Skeletal muscle satellite cell (primary cell): Measurements from ENCODE around the gene AVPR2.

Source experiments
- H3K27me3 ChIP-seq: 2 replicates; pipeline ENCODE4 v1.7.0; 2013; ENCODE audit warnings: low read length; ENCODE audit not compliant: control insufficient read depth, insufficient read depth
- H3K36me3 ChIP-seq: 2 replicates; pipeline ENCODE4 v1.7.0; 2013; ENCODE audit warnings: mild to moderate bottlenecking, control low read depth, low read length; ENCODE audit not compliant: insufficient read depth
- H3K4me1 ChIP-seq: 2 replicates; pipeline ENCODE4 v1.7.0; 2013; ENCODE audit warnings: low read length; ENCODE audit not compliant: control insufficient read depth, insufficient read depth
- H3K4me2 ChIP-seq: 2 replicates; pipeline ENCODE4 v1.7.0; 2013; ENCODE audit warnings: mild to moderate bottlenecking, low read length
- H3K4me3 ChIP-seq: 2 replicates; pipeline ENCODE4 v1.7.0; 2013; ENCODE audit warnings: low read length
- H3K9ac ChIP-seq: 2 replicates; pipeline ENCODE4 v1.7.0; 2013; ENCODE audit warnings: mild to moderate bottlenecking, low read depth, low read length, moderate library complexity
- H3K9me3 ChIP-seq: replicated peaks from 2 replicates; pipeline ENCODE4 v1.7.0; 2013; ENCODE audit warnings: mild to moderate bottlenecking, control low read depth, low read length

The AVPR2 gene

GRCh38 chrX:153930011-153930910 lies 25.8 kb downstream of the AVPR2 start:
- H3K27me3 ChIP-seq: no peaks in the 10 kb centered on the region
- H3K36me3 ChIP-seq: peaks cover 34% of the 10 kb centered on the region
- H3K9ac ChIP-seq: no peak overlapping the region
- H3K4me3 ChIP-seq: no peak overlapping the region
- no peaks in the 10 kb centered on the region for H3K9me3 ChIP-seq
- peaks cover 37% of the 10 kb centered on the region for H3K4me1 ChIP-seq
- no peak overlapping the region for H3K4me2 ChIP-seq

DNA sequence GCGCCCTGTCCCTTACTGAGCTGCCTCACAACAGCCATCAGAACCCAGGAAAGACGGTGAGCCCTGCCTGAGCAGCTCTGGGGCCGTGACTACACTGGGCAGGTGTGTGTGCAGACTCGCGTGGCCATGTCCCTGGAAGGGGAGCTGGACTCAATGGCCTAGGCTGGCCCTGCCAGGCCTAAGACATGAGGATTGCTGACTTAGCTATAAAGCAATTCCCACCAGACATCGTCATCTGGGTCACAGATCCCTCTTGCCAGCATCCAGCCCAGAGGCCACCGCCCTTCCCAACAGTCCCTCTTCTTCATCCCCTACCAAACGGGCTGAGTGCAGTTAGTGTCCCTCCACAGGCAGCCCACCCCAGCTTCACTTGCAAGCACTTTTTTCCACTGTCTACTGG lies 26.7 kb downstream of the AVPR2 start:
- Histone ChIP-seq H3K4me2 (no peak overlapping the region), H3K4me1 (peaks cover 40% of the 10 kb centered on the region), H3K27me3 (no peaks in the 10 kb centered on the region), H3K4me3 (no peak overlapping the region), H3K9me3 (no peaks in the 10 kb centered on the region), H3K36me3 (peaks cover 34% of the 10 kb centered on the region), H3K9ac (no peak overlapping the region)

- Histone ChIP-seq H3K36me3 (peaks cover 34% of the 10 kb centered on the region), H3K9me3 (no peaks in the 10 kb centered on the region), H3K4me2 (no peak overlapping the region), H3K4me1 (peaks cover 34% of the 10 kb centered on the region), H3K9ac (no peak overlapping the region), H3K4me3 (no peak overlapping the region), H3K27me3 (no peaks in the 10 kb centered on the region)
These were observed 27.3 kb downstream of the AVPR2 start for GRCh38 chrX:153931748-153932147.

DNA sequence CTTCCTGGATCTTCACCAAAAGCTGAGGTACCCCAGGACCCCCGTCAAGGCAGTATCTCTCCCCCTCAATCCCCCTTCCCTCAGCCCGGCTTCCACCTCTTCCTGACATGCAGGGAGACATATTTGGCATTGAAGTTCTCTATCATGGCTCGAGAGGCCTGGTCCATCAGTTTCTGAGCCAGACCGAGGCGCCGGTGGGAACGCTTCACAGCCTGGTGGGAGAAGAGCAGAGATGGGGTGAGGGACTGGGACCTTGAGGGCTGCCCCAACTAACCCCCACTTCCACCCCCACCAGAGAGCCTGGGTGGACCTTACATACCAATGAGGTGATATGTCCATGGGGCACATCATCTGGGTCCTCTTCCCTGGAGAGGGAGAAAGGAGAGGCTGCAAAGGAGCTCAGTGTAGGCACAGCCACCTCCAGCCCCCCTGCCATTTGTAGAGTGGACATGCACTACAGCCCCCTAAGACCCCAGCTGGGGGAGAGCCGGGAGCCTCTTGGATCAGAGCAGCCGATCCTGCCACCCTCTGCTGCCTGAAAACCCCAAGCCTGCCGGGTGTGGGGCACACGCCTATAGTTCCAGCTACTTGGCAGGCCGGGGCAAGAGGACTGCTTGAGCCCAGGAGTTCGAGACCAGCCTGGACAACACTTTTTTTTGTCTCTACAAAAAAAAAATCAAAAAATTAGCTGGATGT lies 27.9 kb downstream of the AVPR2 start:
- Histone ChIP-seq H3K27me3 (no peaks in the 10 kb centered on the region), H3K4me1 (peaks cover 28% of the 10 kb centered on the region), H3K9ac (no peak overlapping the region), H3K4me3 (no peak overlapping the region), H3K36me3 (peaks cover 34% of the 10 kb centered on the region), H3K4me2 (no peak overlapping the region), H3K9me3 (no peaks in the 10 kb centered on the region)

- Histone ChIP-seq H3K9me3 (no peaks in the 10 kb centered on the region), H3K4me3 (peak overlapping the region; percentile 81), H3K4me1 (peaks cover 21% of the 10 kb centered on the region), H3K27me3 (no peaks in the 10 kb centered on the region), H3K36me3 (peaks cover 34% of the 10 kb centered on the region), H3K4me2 (peak overlapping the region; percentile 95), H3K9ac (peak overlapping the region; percentile 86)
These were observed 29.3 kb downstream of the AVPR2 start for GRCh38 chrX:153933748-153934147.

GRCh38 chrX:153934148-153934761 lies 29.8 kb downstream of the AVPR2 start:
- H3K9ac ChIP-seq: peak overlapping the region; percentile 86
- peaks cover 31% of the 10 kb centered on the region for H3K36me3 ChIP-seq
- peak overlapping the region; percentile 81 for H3K4me3 ChIP-seq
- H3K27me3 ChIP-seq: no peaks in the 10 kb centered on the region
- peaks cover 15% of the 10 kb centered on the region for H3K4me1 ChIP-seq
- H3K4me2 ChIP-seq: peak overlapping the region; percentile 95
- H3K9me3 ChIP-seq: no peaks in the 10 kb centered on the region

DNA sequence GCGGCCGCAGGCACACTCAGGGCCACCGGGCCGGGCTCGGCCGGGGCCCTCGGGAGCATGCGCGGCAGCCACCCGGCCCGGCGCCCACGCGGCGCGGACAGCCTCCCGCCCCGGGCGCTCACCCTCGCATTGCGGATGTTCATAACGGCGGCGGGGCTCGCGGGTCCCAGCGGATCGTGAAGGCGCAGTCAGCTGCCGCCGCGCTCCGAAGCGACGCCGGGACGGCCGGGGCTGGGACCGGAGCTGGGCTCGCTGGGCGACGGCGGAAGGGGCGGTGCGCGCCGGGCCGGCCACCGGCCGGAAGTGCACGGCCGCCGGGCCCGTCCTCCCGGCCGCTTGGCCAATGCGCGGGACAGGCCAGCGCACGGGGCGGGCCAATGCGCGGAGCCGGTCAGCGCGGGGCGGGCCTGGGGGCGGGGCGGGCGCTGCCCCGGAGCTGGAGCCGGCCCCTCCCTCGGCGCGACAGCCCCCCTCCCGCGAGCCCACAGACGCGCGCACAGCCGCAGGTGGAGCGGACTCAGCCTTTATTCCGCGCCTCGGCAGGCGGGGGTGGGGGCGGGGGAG lies 30.4 kb downstream of the AVPR2 start, which contains the start of gene NAA10:
Gene NAA10, minus strand, starts transcription at position 276 of the 564 bp plus-strand sequence. Its CDS starts 133 bp downstream, at position 143.
- H3K4me2 ChIP-seq: peak within 1 kb of the TSS; percentile 95
- no peaks in the 10 kb centered on the region for H3K27me3 ChIP-seq
- peaks cover 26% of the 10 kb centered on the region for H3K36me3 ChIP-seq
- H3K4me1 ChIP-seq: peaks cover 14% of the 10 kb centered on the region
- H3K9me3 ChIP-seq: no peaks in the 10 kb centered on the region
- H3K4me3 ChIP-seq: peak within 1 kb of the TSS; percentile 81
- H3K9ac ChIP-seq: peak within 1 kb of the TSS; percentile 86

- H3K9ac ChIP-seq: no peak overlapping the region
- H3K4me3 ChIP-seq: peak overlapping the region; percentile 81
- no peaks in the 10 kb centered on the region for H3K9me3 ChIP-seq
- H3K36me3 ChIP-seq: peaks cover 20% of the 10 kb centered on the region
- H3K4me1 ChIP-seq: peaks cover 14% of the 10 kb centered on the region
- H3K27me3 ChIP-seq: no peaks in the 10 kb centered on the region
- H3K4me2 ChIP-seq: peak overlapping the region; percentile 79
These were observed 30.9 kb downstream of the AVPR2 start for GRCh38 chrX:153935326-153935851.

GRCh38 chrX:153937056-153937455 lies 32.6 kb downstream of the AVPR2 start:
- H3K36me3 ChIP-seq: peaks cover 6% of the 10 kb centered on the region
- no peak overlapping the region for H3K4me2 ChIP-seq
- H3K4me3 ChIP-seq: no peak overlapping the region
- H3K9me3 ChIP-seq: no peaks in the 10 kb centered on the region
- H3K9ac ChIP-seq: no peak overlapping the region
- H3K27me3 ChIP-seq: no peaks in the 10 kb centered on the region
- peaks cover 14% of the 10 kb centered on the region for H3K4me1 ChIP-seq

DNA sequence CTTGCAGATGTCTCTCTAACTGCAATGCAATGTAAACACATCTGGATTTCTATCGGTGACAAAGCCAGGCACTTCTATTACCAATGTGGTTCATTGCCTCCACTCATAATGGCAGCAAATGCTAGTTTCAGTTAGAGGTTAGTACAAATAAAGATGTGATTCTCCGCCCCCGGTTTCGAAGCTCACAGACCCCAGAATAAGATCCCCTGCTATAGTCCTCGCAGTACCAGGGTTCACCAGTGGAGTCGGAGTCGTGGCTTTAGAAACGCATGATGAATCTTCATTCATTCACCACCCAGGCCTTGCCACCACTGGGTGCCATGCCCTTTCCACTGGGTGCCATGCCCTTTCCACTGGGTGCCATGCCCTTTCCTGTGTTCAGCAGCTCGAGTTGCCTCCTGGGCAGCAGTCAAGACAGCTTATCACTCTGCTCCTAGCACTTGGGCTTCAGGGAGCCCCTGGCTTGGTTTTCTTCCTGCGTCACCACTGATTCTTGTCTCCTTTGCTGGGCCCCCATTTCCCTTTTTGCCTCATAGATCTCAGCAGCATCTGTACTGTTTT lies 33.8 kb downstream of the AVPR2 start:
- Histone ChIP-seq H3K27me3 (no peaks in the 10 kb centered on the region), H3K4me2 (no peak overlapping the region), H3K4me3 (no peak overlapping the region), H3K9ac (no peak overlapping the region), H3K36me3 (no peaks in the 10 kb centered on the region), H3K9me3 (no peaks in the 10 kb centered on the region), H3K4me1 (peaks cover 14% of the 10 kb centered on the region)

GRCh38 chrX:153939573-153939972 lies 35.1 kb downstream of the AVPR2 start:
- H3K4me3 ChIP-seq: no peak overlapping the region
- no peaks in the 10 kb centered on the region for H3K36me3 ChIP-seq
- H3K4me2 ChIP-seq: no peak overlapping the region
- no peak overlapping the region for H3K9ac ChIP-seq
- H3K4me1 ChIP-seq: peaks cover 5% of the 10 kb centered on the region
- H3K9me3 ChIP-seq: no peaks in the 10 kb centered on the region
- H3K27me3 ChIP-seq: no peaks in the 10 kb centered on the region
